SK-N-SH (cell line): ENCODE data around the gene NPIPA5. TPM values are rescaled to one million over a fixed set of nuclear protein-coding genes. Genes with fewer than 3 reads are reported as not detected.
"Not testable (repeated sequence)": the region's sequence is repeated elsewhere in the genome, so short reads cannot be mapped to it uniquely, and the experiment has no call there.

Experiments used
- CTCF ChIA-PET: fragments of 300-600, 350-600 bp; formaldehyde crosslinking; extraction: SDS; loops from one replicate; lab custom pipeline; 2021; lab: Yijun Ruan, JAX
- POLR2A ChIA-PET: fragments of 350-600 bp; sonication (Branson Sonifier 250); formaldehyde crosslinking; extraction: SDS; loops from one replicate; lab custom pipeline; 2020; ENCODE audit warnings: antibody characterized with exemption, inconsistent platforms; lab: Yijun Ruan, JAX
- DNase-seq: peaks from one replicate; pipeline ENCODE4 v3.0.0; 2012
- H2AFZ ChIP-seq: fragments of 200-600 bp; sonication (generic); 2 replicates; pipeline ENCODE4 v1.8.1; 2016; ENCODE audit warnings: antibody characterized with exemption, mild to moderate bottlenecking, low read depth
- H3F3A ChIP-seq: fragments of 200-600 bp; sonication (generic); replicated peaks from 2 replicates; pipeline ENCODE3; 2016; ENCODE audit warnings: antibody characterized with exemption, mild to moderate bottlenecking; ENCODE audit not compliant: insufficient read depth
- H3K27ac ChIP-seq, 2 experiments: fragments of 200-500 bp in 1 of 2; fragments of 200-600 bp in 1 of 2; sonication (Bioruptor generic) in 1 of 2; sonication (generic), shearing (Covaris generic) in 1 of 2; 2 replicates each; pipeline versions ENCODE4 v1.5.1 to v1.6.1; 2014 to 2016; ENCODE audit warnings: low read depth in 2 of 2, inconsistent platforms in 1 of 2, low read length in 1 of 2, mild to moderate bottlenecking in 1 of 2, mixed read lengths in 1 of 2
- H3K27me3 ChIP-seq: fragments of 200-600 bp; sonication (generic), shearing (Covaris generic); 2 replicates; pipeline ENCODE4 v1.6.1; 2016; ENCODE audit warnings: mixed run types; ENCODE audit not compliant: insufficient read depth
- H3K36me3 ChIP-seq, 2 experiments: fragments of 200-500 bp in 1 of 2; fragments of 200-600 bp in 1 of 2; sonication (Bioruptor generic) in 1 of 2; sonication (generic) in 1 of 2; replicated peaks in 1 of 2; 2 replicates each; pipeline versions ENCODE3 to v1.5.1; 2014 to 2016; ENCODE audit warnings: low read length in 1 of 2, mild to moderate bottlenecking in 1 of 2; ENCODE audit not compliant: insufficient read depth in 2 of 2, control insufficient read depth in 1 of 2
- H3K4me1 ChIP-seq, 2 experiments: fragments of 200-500 bp in 1 of 2; fragments of 200-600 bp in 1 of 2; sonication (Bioruptor generic) in 1 of 2; sonication (generic), shearing (Covaris generic) in 1 of 2; 2 replicates each; pipeline versions ENCODE4 v1.5.1 to v1.6.1; 2014 to 2016; ENCODE audit warnings: low read depth in 1 of 2, low read length in 1 of 2, mixed run types in 1 of 2; ENCODE audit not compliant: insufficient read depth in 2 of 2, control insufficient read depth in 1 of 2
- H3K4me2 ChIP-seq: fragments of 200-600 bp; sonication (generic), shearing (Covaris generic); 2 replicates; pipeline ENCODE4 v1.6.1; 2017; ENCODE audit warnings: mixed run types
- H3K4me3 ChIP-seq, 2 experiments: fragments of 200-500 bp in 1 of 2; fragments of 200-600 bp in 1 of 2; sonication (Bioruptor generic) in 1 of 2; sonication (generic), shearing (Covaris generic) in 1 of 2; 2 replicates each; pipeline versions ENCODE4 v1.5.1 to v1.8.1; 2014 to 2016; ENCODE audit warnings: low read depth in 2 of 2, inconsistent platforms in 1 of 2, low read length in 1 of 2, mild to moderate bottlenecking in 1 of 2, mixed read lengths in 1 of 2, moderate library complexity in 1 of 2
- H3K79me2 ChIP-seq: fragments of 200-600 bp; sonication (generic); 2 replicates; pipeline ENCODE4 v1.8.1; 2017; ENCODE audit warnings: mild to moderate bottlenecking; ENCODE audit not compliant: insufficient read depth
- H3K9ac ChIP-seq: fragments of 200-600 bp; sonication (generic); 2 replicates; pipeline ENCODE4 v1.6.1; 2017; ENCODE audit warnings: mixed run types
- H3K9me2 ChIP-seq: fragments of 200-600 bp; sonication (generic); 2 replicates; pipeline ENCODE4 v1.6.1; 2017; ENCODE audit warnings: mixed run types
- H3K9me3 ChIP-seq: fragments of 200-600 bp; sonication (generic); 2 replicates; pipeline ENCODE4 v1.6.1; 2017; ENCODE audit warnings: mixed run types, mild to moderate bottlenecking, moderate library complexity
- H4K20me1 ChIP-seq: fragments of 200-600 bp; sonication (generic); 2 replicates; pipeline ENCODE4 v1.6.1; 2017; ENCODE audit warnings: mild to moderate bottlenecking, mixed run types; ENCODE audit not compliant: insufficient read depth
- CHD2 ChIP-seq: fragments of 150-350 bp; IDR thresholded peaks from 2 replicates; pipeline ENCODE4 v1.6.1; 2018; ENCODE audit warnings: low read length; ENCODE audit not compliant: partially characterized antibody
- CTCF ChIP-seq: fragments of 200-600 bp; sonication (generic); IDR thresholded peaks from 2 replicates; pipeline ENCODE4 v1.6.1; 2017; ENCODE audit warnings: antibody characterized with exemption, mild to moderate bottlenecking, moderate library complexity
- ELF1 ChIP-seq: IDR thresholded peaks from 2 replicates; pipeline ENCODE4 v1.4.0; 2012
- EP300 ChIP-seq, 2 experiments: IDR thresholded peaks; 2 replicates each; pipeline versions ENCODE4 v1.4.0 to v1.6.1; 2012; ENCODE audit warnings: borderline replicate concordance in 1 of 2, low read depth in 1 of 2, low read length in 1 of 2
- FOXM1 ChIP-seq: IDR thresholded peaks from 2 replicates; pipeline ENCODE4 v1.4.0; 2012; ENCODE audit warnings: low read depth, mild to moderate bottlenecking
- GABPA ChIP-seq: IDR thresholded peaks from 2 replicates; pipeline ENCODE4 v1.4.0; 2012; ENCODE audit warnings: low read depth, mild to moderate bottlenecking
- MXI1 ChIP-seq: IDR thresholded peaks from 2 replicates; pipeline ENCODE4 v1.6.1; 2012; ENCODE audit warnings: mild to moderate bottlenecking, low read depth, low read length, improper control_type of control experiment
- POLR2AphosphoS5 ChIP-seq: IDR thresholded peaks from 2 replicates; pipeline ENCODE4 v1.6.1; 2012; ENCODE audit warnings: low read depth, low read length
- RAD21 ChIP-seq: IDR thresholded peaks from 2 replicates; pipeline ENCODE4 v1.6.1; 2012; ENCODE audit warnings: mild to moderate bottlenecking, low read length
- RCOR1 ChIP-seq: fragments of 150-350 bp; IDR thresholded peaks from 2 replicates; pipeline ENCODE4 v1.6.1; 2017; ENCODE audit warnings: antibody characterized with exemption, low read length
- SMC3 ChIP-seq: IDR thresholded peaks from 2 replicates; pipeline ENCODE4 v1.6.1; 2012; ENCODE audit warnings: low read depth, low read length, improper control_type of control experiment
- TAF1 ChIP-seq: IDR thresholded peaks from 2 replicates; pipeline ENCODE4 v1.6.1; 2012; ENCODE audit warnings: low read depth, mild to moderate bottlenecking, low read length, moderate library complexity, borderline replicate concordance
- TCF12 ChIP-seq: IDR thresholded peaks from 2 replicates; pipeline ENCODE4 v1.4.0; 2012
- WGBS: methylation state at CpG from one replicate; pipeline ENCODE4 v1.1.6; 2017; ENCODE audit warnings: low lambda C conversion rate; 5-methylcytosine and 5-hydroxymethylcytosine counted together
- polyA plus RNA-seq, 3 experiments: library from polyadenylated mRNA; depleted of rRNA; stranded (reverse); fragments of >200 nt; gene quantifications; 2 replicates each; pipeline ENCODE4 v1.2.3, GENCODE V29; 2012
- TF ChIP-seq, protein P1 (sequence below): IDR thresholded peaks from 2 replicates; pipeline ENCODE4 v1.4.0; 2012; ENCODE audit warnings: low read depth, borderline replicate concordance

Gene NPIPA5
- polyA plus RNA-seq, 1 of the 3 experiments (the other 2 are of a cell fraction), result 0.46 TPM

- H2AFZ ChIP-seq, H3K9ac ChIP-seq, H3K36me3 ChIP-seq, H3K9me3 ChIP-seq, H3F3A ChIP-seq, H3K4me1 ChIP-seq, H3K4me2 ChIP-seq, POLR2A ChIA-PET, H3K27ac ChIP-seq, H3K79me2 ChIP-seq, H3K9me2 ChIP-seq, DNase-seq, H3K4me3 ChIP-seq, H3K27me3 ChIP-seq, H4K20me1 ChIP-seq: not testable (repeated sequence)
- WGBS, result 95% methylated on average over 6 of the region's 6 CpGs
- CTCF ChIA-PET, result interaction anchor here (1.1 kb wide), 1 partner anchor 141 kb away, joined by 3 read pairs; no protein-coding TSS in a partner anchor
These were observed 31.4 kb upstream of the NPIPA5 start for GRCh38 chr16:15409476-15409875.

- H4K20me1 ChIP-seq, H2AFZ ChIP-seq, H3K4me3 ChIP-seq, H3K4me1 ChIP-seq, POLR2A ChIA-PET, H3K9ac ChIP-seq, H3K9me2 ChIP-seq, H3K27me3 ChIP-seq, H3K36me3 ChIP-seq, H3K4me2 ChIP-seq, H3K27ac ChIP-seq, H3K79me2 ChIP-seq, H3F3A ChIP-seq, H3K9me3 ChIP-seq, DNase-seq: not testable (repeated sequence)
- CTCF ChIA-PET, result interaction anchor here (1.8 kb wide), 1 partner anchor 143 kb away, joined by 4 read pairs; no protein-coding TSS in a partner anchor
- WGBS, result 84% methylated on average over 4 of the region's 4 CpGs
These were observed 29.7 kb upstream of the NPIPA5 start for GRCh38 chr16:15407756-15408155.

DNA sequence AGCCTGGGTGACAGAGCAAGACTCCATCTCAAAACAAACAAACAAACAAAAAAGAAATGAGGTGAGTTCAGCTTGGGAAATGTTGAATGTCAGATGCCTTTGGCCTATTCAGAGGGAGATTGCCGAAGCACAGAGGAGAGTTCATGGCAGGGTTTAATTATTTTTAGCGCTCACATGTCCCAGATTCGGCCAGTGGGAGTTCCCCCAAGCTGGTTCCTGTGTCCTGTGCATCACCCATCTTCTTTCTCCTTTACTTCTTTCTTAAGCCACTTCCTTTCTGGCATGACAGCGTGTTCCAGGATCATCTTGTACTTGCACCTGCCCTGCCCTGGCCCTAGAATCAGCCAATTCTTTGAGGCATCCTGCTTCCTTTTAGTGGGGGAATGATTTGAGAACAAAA lies 26.7 kb upstream of the NPIPA5 start:
- no peak overlapping the region for H3K4me3 ChIP-seq
- H3K9ac ChIP-seq, result no peak overlapping the region
- H2AFZ ChIP-seq, result no peak overlapping the region
- H3K27ac ChIP-seq, result no peak overlapping the region
- ChIA-PET CTCF (interaction anchor here (0.6 kb wide), 1 partner anchor 123 kb away, joined by 3 read pairs; no protein-coding TSS in a partner anchor), POLR2A (no interaction called here)
- TF ChIP-seq, protein P1, sequence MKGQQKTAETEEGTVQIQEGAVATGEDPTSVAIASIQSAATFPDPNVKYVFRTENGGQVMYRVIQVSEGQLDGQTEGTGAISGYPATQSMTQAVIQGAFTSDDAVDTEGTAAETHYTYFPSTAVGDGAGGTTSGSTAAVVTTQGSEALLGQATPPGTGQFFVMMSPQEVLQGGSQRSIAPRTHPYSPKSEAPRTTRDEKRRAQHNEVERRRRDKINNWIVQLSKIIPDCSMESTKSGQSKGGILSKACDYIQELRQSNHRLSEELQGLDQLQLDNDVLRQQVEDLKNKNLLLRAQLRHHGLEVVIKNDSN, result no peak
- TF ChIP-seq RCOR1 (no peak), EP300 (IDR thresholded peaks at IDR 0.05; ENCODE audit: borderline replicate concordance in 1 of 2, low read depth in 1 of 2, low read length in 1 of 2) (no peak), GABPA (no peak), TAF1 (no peak), CHD2 (no peak), RAD21 (no peak), FOXM1 (no peak), CTCF (no peak), SMC3 (no peak), POLR2AphosphoS5 (no peak), TCF12 (no peak), ELF1 (no peak), MXI1 (no peak)
- H3K27me3 ChIP-seq, result no peaks in the 10 kb centered on the region
- H4K20me1 ChIP-seq, result no peaks in the 10 kb centered on the region
- no peaks in the 10 kb centered on the region for H3K79me2 ChIP-seq
- H3F3A ChIP-seq, result no peaks in the 10 kb centered on the region
- H3K4me1 ChIP-seq, result no peaks in the 10 kb centered on the region
- DNase-seq, result no peak
- H3K36me3 ChIP-seq, result no peaks in the 10 kb centered on the region
- no peaks in the 10 kb centered on the region for H3K9me3 ChIP-seq
- 82% methylated on average over 4 of the region's 4 CpGs for WGBS
- H3K9me2 ChIP-seq, result no peaks in the 10 kb centered on the region
- no peak overlapping the region for H3K4me2 ChIP-seq

GRCh38 chr16:15404091-15404490 lies 26.0 kb upstream of the NPIPA5 start:
- H3K9ac ChIP-seq, H3K9me2 ChIP-seq, H3K9me3 ChIP-seq, DNase-seq, H3K4me2 ChIP-seq, H3K27me3 ChIP-seq, H3K4me1 ChIP-seq, H2AFZ ChIP-seq, H3F3A ChIP-seq, H3K4me3 ChIP-seq, H3K27ac ChIP-seq, H4K20me1 ChIP-seq, H3K79me2 ChIP-seq, H3K36me3 ChIP-seq, POLR2A ChIA-PET: not testable (repeated sequence)
- CTCF ChIA-PET, result interaction anchor here (1.6 kb wide), 1 partner anchor 160 kb away, joined by 4 read pairs; no protein-coding TSS in a partner anchor
- 93% methylated on average over 3 of the region's 3 CpGs for WGBS
